NCI-H1048 (cell line): ENCODE data around the gene JPH3.
"Not testable (repeated sequence)": the region's sequence is repeated elsewhere in the genome, so short reads cannot be mapped to it uniquely, and the experiment has no call there.

Experiments used
- DNase-seq: peaks from one replicate; lab custom pipeline; 2025; lab: John Stamatoyannopoulos, UW

The JPH3 gene

DNA sequence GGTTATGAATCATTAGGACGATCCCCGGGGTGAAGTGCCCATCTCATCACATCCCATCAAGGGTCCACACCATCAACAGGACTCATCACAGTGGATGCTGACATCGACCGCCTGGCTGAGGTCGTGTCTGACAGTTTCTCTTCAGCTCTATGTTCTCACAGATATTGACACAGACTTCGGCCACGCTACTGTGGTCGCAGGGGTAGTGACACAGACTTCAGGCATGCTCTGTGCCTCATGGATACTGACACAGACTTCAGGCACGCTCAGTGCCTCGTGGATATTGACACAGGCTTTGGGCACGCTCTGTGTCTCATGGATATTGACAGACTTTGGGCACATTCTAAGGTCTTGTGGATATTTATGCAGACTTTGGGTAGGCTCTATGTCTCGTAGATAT lies 113.3 kb downstream of the JPH3 start:
- no peak for DNase-seq

DNA sequence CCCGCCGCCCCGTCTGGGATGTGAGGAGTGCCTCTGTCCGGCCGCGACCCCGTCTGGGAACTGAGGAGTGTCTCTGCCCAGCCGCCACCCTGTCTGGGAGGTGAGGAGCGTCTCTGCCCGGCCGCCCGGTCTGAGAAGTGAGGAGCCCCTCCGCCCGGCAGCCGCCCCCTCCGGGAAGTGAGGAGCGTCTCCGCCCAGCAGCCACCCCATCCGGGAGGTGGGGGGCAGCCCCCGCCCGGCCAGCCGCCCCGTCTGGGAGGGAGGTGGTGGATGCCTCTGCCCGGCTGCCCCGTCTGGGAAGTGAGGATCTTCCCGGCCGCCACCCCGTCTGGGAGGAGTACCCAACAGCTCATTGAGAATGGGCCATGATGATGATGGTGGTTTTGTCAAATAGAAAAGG lies 116.5 kb downstream of the JPH3 start:
- DNase-seq, result not testable (repeated sequence)

DNA sequence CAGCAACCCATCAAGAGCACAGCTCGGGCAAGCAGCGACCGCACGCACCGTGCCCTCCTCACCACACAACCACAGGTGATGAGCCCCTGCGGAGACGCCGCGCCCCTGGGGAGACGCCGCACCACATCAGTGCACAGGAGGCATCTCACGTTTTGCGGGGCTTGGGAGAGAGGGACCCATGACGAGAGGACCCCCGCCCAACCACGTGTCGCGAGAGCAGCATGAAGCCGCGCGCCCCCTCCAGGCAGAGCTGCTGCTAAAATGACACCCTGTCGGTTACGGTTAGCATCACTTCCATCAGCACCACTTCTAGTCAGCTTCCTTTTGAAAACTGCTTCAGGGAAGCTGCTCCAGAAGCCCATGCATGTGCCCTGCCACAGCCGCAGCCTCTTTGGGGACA lies 118.1 kb downstream of the JPH3 start:
- DNase-seq, result no peak

- no peak for DNase-seq
These were observed 119.6 kb downstream of the JPH3 start for GRCh38 chr16:87721622-87722585.

DNA sequence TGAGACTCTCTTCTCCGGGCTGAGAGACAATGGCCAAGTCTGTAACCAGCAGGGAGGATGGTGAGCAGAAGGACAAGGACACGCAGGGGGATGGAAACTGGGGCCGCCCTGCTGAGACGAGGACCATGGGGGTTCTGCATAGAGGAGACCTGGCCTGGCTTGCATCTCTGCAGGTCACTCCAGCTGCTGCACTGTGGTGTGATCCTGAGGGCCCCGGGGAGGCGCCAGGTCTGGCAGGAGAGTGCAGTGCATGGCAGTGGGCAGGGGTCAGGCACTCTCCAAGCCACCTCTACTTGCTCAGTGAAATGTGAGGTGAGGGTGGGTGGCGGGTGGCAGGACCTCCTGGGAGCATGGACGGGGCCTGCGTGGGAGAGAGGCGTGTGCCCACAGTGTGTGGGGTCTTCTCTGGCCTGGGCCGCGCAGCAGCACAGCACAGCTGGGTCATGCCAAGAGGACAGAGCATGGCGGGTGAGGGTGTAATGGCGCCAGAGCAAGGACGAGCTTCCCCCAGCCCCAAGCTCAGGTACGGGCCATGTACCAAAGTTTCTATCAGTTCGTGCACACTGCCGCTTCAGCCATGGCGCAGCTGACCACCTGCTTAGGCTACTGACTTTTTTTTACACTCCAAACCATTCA lies 120.4 kb downstream of the JPH3 start:
- DNase-seq, result no peak

DNA sequence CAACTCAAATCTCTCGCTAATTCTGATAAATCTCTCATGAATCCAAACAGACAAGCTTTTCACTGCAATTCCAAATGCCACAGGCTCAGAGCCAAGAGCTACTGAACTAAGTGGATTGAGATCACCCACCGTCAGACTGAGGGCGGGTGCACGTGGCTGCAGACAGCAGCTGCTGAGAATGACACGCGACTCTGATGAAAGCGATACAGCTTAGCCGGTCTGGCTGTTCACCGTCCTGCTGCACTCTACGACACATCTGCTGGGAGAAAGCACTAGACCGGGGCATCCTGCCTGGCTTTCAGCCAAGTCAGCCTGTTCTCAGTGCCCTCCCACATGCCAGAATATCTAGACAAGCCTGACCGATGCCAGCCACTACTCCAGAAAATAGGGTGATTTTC lies 120.9 kb downstream of the JPH3 start:
- DNase-seq, result no peak

DNA sequence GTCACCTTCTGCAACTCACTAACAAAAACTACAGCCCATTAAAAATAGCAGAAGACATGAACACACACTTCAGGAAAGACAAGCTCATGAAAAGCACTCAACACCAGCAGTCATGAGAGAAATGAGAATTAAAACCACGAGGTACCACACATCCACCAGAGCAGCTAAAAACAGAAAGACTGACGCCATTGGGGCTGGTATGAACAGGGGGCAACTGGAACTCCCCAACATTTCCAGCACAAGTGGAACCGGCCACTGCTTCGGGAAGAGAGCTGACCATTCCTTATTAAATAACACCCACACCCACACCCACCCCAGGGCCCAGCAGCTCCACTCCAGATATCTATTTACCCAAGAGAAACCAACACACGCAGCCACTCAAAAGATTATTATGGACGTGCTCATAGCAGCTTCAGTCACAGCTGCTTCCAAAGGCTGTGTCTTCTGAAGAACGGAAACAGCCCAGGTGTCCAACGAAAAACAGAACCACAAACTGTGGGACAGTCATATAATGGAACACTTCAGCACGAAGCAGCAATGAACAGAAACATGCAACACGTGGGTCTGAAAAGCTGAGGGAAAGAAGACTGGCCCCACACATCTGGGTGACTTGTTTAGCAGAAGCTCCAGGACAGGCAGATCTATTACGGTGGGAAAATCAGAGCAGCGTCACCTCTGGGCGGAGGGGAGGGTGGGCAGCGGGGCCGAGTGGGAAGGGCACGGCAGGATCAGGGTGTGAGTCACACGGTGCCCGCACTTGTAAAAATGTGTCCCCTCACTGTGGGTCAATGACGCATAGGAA lies 122.4 kb downstream of the JPH3 start:
- no peak for DNase-seq

GRCh38 chr16:87725596-87726235 lies 123.4 kb downstream of the JPH3 start:
- no peak for DNase-seq

- DNase-seq, result not testable (repeated sequence)
These were observed 124.3 kb downstream of the JPH3 start for GRCh38 chr16:87726577-87726976.

GRCh38 chr16:87727346-87727745 lies 125.0 kb downstream of the JPH3 start:
- DNase-seq, result no peak

DNA sequence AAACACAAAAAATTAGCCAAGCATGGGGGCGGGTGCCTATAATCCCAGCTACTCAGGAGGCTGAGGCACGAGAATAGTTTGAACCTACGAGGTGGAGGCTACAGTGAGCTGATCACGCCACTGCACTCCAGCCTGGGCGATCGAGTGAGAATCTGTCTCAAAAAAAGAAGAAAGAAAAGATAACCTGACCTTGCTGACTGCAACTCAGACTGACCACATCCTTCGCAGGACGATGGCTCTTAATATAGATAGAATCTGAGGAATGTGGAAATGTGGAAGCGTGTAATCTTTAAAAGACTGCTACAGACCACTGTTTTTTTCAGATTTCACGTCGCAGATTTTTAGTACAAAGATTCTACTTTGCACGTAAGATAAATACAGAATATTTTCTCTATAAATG lies 125.7 kb downstream of the JPH3 start:
- no peak for DNase-seq

DNA sequence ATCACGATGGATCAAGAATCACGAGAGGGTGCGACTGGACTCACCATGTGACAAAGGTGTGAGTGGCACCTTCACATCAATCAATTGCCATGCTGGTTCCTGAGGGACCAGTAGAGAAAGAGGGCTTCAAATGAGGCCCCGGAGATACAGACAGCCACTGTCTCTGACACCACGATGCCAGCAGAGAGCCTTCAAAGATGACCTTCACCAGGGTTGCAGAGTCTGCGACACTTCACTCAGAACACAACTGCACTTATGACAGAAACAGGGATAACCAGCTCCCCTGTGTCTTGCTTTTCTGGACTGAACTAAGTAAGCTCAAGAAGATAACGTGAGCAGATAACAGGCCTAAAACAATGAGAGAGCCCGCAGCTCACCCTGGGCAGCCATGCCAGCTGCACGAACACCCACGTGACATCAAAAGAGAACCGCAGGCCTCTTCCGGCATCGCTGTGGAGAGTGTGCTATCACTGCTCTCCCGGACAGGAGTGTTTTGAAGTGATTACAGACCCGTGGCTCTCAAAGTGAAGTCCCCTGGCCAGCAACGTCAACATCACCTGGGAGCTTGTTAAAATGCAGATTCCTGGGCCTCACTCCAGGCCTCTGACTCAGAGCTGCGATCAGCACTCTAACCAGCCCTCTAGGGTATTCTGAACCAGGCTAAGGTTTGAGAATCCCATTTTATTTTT lies 127.1 kb downstream of the JPH3 start:
- DNase-seq, result no peak

DNA sequence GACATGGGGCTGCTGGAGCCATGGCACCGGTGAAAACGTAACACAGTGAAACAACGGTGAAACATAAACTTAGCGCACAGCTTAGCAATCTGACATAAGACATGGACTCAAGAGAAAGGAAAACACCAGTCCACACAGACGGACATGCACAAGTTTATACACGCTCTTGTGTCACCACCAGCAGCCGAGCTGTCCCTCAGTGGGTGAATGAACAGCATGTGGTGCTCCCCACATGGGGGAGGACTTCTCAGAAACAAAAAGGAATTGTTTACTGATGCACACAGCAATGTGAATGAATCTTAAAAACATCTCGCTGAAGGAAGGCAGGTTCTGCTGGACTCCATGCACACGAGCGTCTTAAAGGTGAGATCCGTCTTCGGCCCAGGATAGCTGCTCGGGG lies 129.3 kb downstream of the JPH3 start:
- no peak for DNase-seq

DNA sequence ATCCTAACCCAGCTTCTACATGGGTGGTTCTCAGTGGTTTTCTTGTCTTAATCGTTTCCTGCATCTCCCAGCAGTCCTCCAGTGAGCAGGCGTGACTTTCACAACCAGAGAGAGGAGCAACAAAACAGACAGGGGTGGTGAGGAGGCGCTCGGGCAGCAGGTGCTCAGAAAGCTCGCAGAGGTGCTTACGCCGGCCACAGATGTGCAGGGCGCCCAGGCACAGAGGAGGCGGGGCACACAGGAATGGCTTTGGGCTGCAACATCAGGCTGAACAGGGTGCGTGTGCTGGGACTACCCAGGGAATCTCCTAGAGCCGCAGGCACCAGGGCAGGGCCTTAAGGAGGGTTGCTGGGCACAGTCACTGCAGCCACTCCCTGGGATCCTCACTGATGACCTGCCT lies 130.9 kb downstream of the JPH3 start:
- DNase-seq, result no peak

GRCh38 chr16:87734644-87735043 lies 132.3 kb downstream of the JPH3 start:
- DNase-seq, result no peak

DNA sequence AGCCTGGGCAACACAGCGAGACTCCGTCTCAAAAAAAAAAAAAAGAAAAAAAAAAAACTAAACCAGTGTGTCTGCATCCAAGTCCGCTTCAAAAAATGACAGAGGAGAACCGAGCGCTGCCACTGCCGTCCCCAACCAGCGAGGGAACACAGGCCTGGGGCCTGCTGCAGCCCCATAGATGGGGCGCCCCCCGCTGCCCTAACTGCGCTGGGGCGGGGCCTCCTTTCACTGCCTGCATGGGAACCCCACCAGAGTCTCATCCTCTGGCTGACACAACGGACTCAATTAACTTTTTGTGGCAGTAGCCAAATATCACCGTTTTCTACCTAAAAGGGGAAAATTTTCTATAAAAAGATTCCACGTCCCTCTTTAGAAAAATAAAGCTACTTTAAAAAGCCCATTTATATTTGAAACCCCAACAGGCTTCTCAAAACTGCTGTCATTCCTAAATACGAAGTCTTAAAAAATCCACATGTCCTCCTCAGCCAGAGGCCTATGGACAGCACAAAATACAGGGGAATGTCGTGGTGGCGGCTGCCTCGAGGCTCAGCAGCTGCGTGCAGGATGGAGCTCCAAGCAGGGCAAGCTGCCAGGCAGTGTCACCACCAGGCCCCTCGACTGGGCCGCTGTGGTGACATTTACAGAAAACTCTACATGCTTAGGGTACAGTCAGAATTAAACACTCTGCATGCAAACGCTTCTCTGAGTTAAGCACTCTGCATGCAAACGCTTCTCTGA lies 133.1 kb downstream of the JPH3 start:
- no peak for DNase-seq

GRCh38 chr16:87736008-87736382 lies 133.7 kb downstream of the JPH3 start:
- DNase-seq, result no peak

- no peak for DNase-seq
These were observed 137.5 kb downstream of the JPH3 start for GRCh38 chr16:87739801-87740200.

GRCh38 chr16:87740441-87740840 lies 138.1 kb downstream of the JPH3 start:
- DNase-seq, result no peak

GRCh38 chr16:87740909-87741424 lies 138.7 kb downstream of the JPH3 start:
- DNase-seq, result no peak
